ENCODE measurements around the gene MTMR6. TPM values are rescaled to one million over a fixed set of nuclear protein-coding genes. Genes with fewer than 3 reads are reported as not detected.

MTMR6 gene
- total RNA-seq, 1 donor from 2014 or later = 11.5 TPM

DNA sequence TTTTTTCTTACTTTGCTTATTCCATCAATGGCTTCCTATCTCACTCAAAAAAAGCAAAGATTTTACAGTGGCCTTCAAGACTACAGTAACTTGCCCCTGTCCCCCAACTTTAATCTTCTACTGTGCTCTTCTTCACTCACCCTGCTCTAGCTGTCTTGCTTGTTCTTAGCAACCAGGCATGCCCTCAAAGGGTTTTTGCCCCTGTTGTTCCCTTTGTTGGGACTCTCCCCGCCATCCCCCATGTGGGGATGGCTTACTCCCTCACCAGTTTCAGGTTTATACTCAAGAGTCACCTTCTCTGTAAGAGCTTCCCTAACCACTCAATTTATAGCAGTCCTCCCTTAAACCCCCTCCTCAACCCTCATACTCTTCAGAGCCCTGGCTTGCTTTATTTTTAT is 5.4 kb downstream of the MTMR6 start:
- H3K4me3 ChIP-seq (ENCODE audit: low read length in 3 of 3) = no peak overlapping the region
- H3K27ac ChIP-seq (ENCODE audit: low read depth, low read length) = no peak overlapping the region
- H3K27me3 ChIP-seq (ENCODE audit: control insufficient read depth in 3 of 3, insufficient read depth in 3 of 3, low read length in 3 of 3) = no peaks in the 10 kb centered on the region
- peaks cover 0 to 7% (median 0%) of the 10 kb centered on the region in 3 donors for H3K4me1 ChIP-seq (ENCODE audit: control insufficient read depth in 3 of 3, insufficient read depth in 3 of 3, low read length in 3 of 3)
- H3K9ac ChIP-seq (ENCODE audit: low read depth in 1 of 3, low read length in 3 of 3) = no peak overlapping the region
- no peaks in the 10 kb centered on the region for H3K9me3 ChIP-seq (ENCODE audit: control insufficient read depth in 3 of 3, low read length in 3 of 3)
- no peaks in the 10 kb centered on the region for H3K36me3 ChIP-seq (ENCODE audit: control insufficient read depth in 3 of 3, insufficient read depth in 3 of 3, low read length in 3 of 3)

DNA sequence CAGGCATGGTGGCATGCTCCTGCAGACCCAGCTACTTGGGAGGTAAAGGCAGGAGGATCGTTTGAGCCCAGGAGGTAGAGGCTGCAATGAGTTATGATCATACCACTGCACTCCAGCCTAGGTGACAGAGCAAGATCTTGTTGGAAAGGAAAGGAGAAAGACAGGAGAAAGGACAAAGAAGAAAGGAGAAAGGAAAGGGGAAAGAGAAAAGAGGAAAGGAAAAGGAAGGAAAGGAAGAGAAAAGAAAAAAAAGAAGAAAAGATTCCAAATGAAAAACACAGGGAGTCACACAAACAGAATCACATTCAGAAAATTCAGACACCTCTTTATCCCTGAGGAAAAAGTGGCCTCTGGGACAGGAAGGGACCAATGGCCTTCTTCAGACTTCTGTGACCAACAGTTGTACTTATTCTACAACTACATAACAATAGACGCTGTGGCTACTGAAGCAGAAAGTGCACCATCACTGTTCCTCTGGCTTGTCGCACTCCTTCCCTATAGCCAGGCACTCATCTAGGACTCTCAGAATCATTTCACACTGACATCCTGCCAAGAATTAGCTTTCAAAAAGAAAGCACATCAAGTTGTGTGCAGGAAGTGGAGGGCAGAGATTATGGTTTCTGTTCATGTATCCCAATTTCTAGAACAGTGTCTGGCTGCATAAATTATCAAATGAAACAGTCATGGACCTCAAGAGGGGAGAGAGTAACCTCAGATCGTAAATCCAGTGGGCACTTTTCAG is 5.9 kb downstream of the MTMR6 start:
- Histone ChIP-seq H3K27ac (ENCODE audit: low read depth, low read length) (no peak overlapping the region), H3K36me3 (ENCODE audit: control insufficient read depth in 3 of 3, insufficient read depth in 3 of 3, low read length in 3 of 3) (no peaks in the 10 kb centered on the region), H3K4me1 (ENCODE audit: control insufficient read depth in 3 of 3, insufficient read depth in 3 of 3, low read length in 3 of 3) (peaks cover 0 to 7% (median 0%) of the 10 kb centered on the region in 3 donors), H3K4me3 (ENCODE audit: low read length in 3 of 3) (no peak overlapping the region), H3K9me3 (ENCODE audit: control insufficient read depth in 3 of 3, low read length in 3 of 3) (no peaks in the 10 kb centered on the region), H3K9ac (ENCODE audit: low read depth in 1 of 3, low read length in 3 of 3) (no peak overlapping the region), H3K27me3 (ENCODE audit: control insufficient read depth in 3 of 3, insufficient read depth in 3 of 3, low read length in 3 of 3) (no peaks in the 10 kb centered on the region)

- no peaks in the 10 kb centered on the region for H3K36me3 ChIP-seq (ENCODE audit: control insufficient read depth in 3 of 3, insufficient read depth in 3 of 3, low read length in 3 of 3)
- no peaks in the 10 kb centered on the region for H3K4me1 ChIP-seq (ENCODE audit: control insufficient read depth in 3 of 3, insufficient read depth in 3 of 3, low read length in 3 of 3)
- no peak overlapping the region for H3K4me3 ChIP-seq (ENCODE audit: low read length in 3 of 3)
- H3K9me3 ChIP-seq (ENCODE audit: control insufficient read depth in 3 of 3, low read length in 3 of 3) = no peaks in the 10 kb centered on the region
- no peak overlapping the region for H3K9ac ChIP-seq (ENCODE audit: low read depth in 1 of 3, low read length in 3 of 3)
- no peak overlapping the region for H3K27ac ChIP-seq (ENCODE audit: low read depth, low read length)
- no peaks in the 10 kb centered on the region for H3K27me3 ChIP-seq (ENCODE audit: control insufficient read depth in 3 of 3, insufficient read depth in 3 of 3, low read length in 3 of 3)
Measured at GRCh38 chr13:25280396-25280795, 6.9 kb downstream of the MTMR6 start.

- Histone ChIP-seq H3K36me3 (ENCODE audit: control insufficient read depth in 3 of 3, insufficient read depth in 3 of 3, low read length in 3 of 3) (peaks cover 3 to 7% (median 5%) of the 10 kb centered on the region in 3 donors), H3K9ac (ENCODE audit: low read depth in 1 of 3, low read length in 3 of 3) (no peak overlapping the region)
Measured at GRCh38 chr13:25276748-25277147, 10.5 kb downstream of the MTMR6 start.

DNA sequence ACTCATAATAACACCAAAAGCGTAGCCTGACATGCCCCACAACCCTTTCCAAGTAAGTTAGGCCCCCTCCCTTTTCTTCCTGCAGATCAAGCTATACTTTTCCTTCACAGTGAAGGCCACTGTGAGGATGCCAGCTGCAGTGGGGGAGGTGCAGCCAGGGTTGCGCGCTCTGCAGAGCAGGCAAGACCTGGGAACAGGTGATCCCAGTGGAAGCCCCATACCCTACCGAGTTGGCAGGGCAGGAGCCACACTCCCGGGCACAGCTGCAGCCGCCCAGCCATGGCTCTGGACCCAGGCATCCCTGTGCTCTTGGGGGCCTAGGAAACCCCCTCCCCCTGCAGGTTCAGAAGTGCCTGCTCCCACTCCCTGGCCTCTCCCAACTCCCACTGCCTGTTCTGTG is 18.7 kb downstream of the MTMR6 start:
- Histone ChIP-seq H3K9me3 (ENCODE audit: control insufficient read depth in 3 of 3, low read length in 3 of 3) (no peaks in the 10 kb centered on the region), H3K27ac (ENCODE audit: low read depth, low read length) (no peak overlapping the region), H3K4me1 (ENCODE audit: control insufficient read depth in 3 of 3, insufficient read depth in 3 of 3, low read length in 3 of 3) (no peaks in the 10 kb centered on the region), H3K4me3 (ENCODE audit: low read length in 3 of 3) (no peak overlapping the region), H3K36me3 (ENCODE audit: control insufficient read depth in 3 of 3, insufficient read depth in 3 of 3, low read length in 3 of 3) (peaks cover 5 to 31% (median 26%) of the 10 kb centered on the region in 3 donors), H3K9ac (ENCODE audit: low read depth in 1 of 3, low read length in 3 of 3) (no peak overlapping the region), H3K27me3 (ENCODE audit: control insufficient read depth in 3 of 3, insufficient read depth in 3 of 3, low read length in 3 of 3) (no peaks in the 10 kb centered on the region)

More at GRCh38 chr13:25276748-25277147, 10.5 kb downstream of the MTMR6 start:
- Histone ChIP-seq H3K9me3 (ENCODE audit: control insufficient read depth in 3 of 3, low read length in 3 of 3) (no peaks in the 10 kb centered on the region), H3K27me3 (ENCODE audit: control insufficient read depth in 3 of 3, insufficient read depth in 3 of 3, low read length in 3 of 3) (no peaks in the 10 kb centered on the region), H3K4me1 (ENCODE audit: control insufficient read depth in 3 of 3, insufficient read depth in 3 of 3, low read length in 3 of 3) (no peaks in the 10 kb centered on the region), H3K4me3 (ENCODE audit: low read length in 3 of 3) (no peak overlapping the region), H3K27ac (ENCODE audit: low read depth, low read length) (no peak overlapping the region)

- H3K36me3 ChIP-seq (ENCODE audit: control insufficient read depth in 3 of 3, insufficient read depth in 3 of 3, low read length in 3 of 3) = peaks cover 5 to 31% (median 31%) of the 10 kb centered on the region in 3 donors
- no peak overlapping the region for H3K27ac ChIP-seq (ENCODE audit: low read depth, low read length)
Measured at GRCh38 chr13:25267715-25268114, 19.6 kb downstream of the MTMR6 start.

GRCh38 chr13:25266706-25267105 is 20.6 kb downstream of the MTMR6 start:
- Histone ChIP-seq H3K27me3 (ENCODE audit: control insufficient read depth in 3 of 3, insufficient read depth in 3 of 3, low read length in 3 of 3) (no peaks in the 10 kb centered on the region), H3K4me3 (ENCODE audit: low read length in 3 of 3) (no peak overlapping the region), H3K9ac (ENCODE audit: low read depth in 1 of 3, low read length in 3 of 3) (no peak overlapping the region), H3K4me1 (ENCODE audit: control insufficient read depth in 3 of 3, insufficient read depth in 3 of 3, low read length in 3 of 3) (no peaks in the 10 kb centered on the region), H3K36me3 (ENCODE audit: control insufficient read depth in 3 of 3, insufficient read depth in 3 of 3, low read length in 3 of 3) (peaks cover 5 to 32% (median 29%) of the 10 kb centered on the region in 3 donors), H3K27ac (ENCODE audit: low read depth, low read length) (no peak overlapping the region), H3K9me3 (ENCODE audit: control insufficient read depth in 3 of 3, low read length in 3 of 3) (no peaks in the 10 kb centered on the region)

More at GRCh38 chr13:25267715-25268114, 19.6 kb downstream of the MTMR6 start:
- no peak overlapping the region for H3K4me3 ChIP-seq (ENCODE audit: low read length in 3 of 3)
- H3K27me3 ChIP-seq (ENCODE audit: control insufficient read depth in 3 of 3, insufficient read depth in 3 of 3, low read length in 3 of 3) = no peaks in the 10 kb centered on the region
- H3K9me3 ChIP-seq (ENCODE audit: control insufficient read depth in 3 of 3, low read length in 3 of 3) = no peaks in the 10 kb centered on the region
- H3K9ac ChIP-seq (ENCODE audit: low read depth in 1 of 3, low read length in 3 of 3) = no peak overlapping the region
- H3K4me1 ChIP-seq (ENCODE audit: control insufficient read depth in 3 of 3, insufficient read depth in 3 of 3, low read length in 3 of 3) = no peaks in the 10 kb centered on the region

GRCh38 chr13:25262261-25262660 is 25.0 kb downstream of the MTMR6 start:
- Histone ChIP-seq H3K27ac (ENCODE audit: low read depth, low read length) (no peak overlapping the region), H3K27me3 (ENCODE audit: control insufficient read depth in 3 of 3, insufficient read depth in 3 of 3, low read length in 3 of 3) (no peaks in the 10 kb centered on the region), H3K9ac (ENCODE audit: low read depth in 1 of 3, low read length in 3 of 3) (no peak overlapping the region), H3K4me1 (ENCODE audit: control insufficient read depth in 3 of 3, insufficient read depth in 3 of 3, low read length in 3 of 3) (no peaks in the 10 kb centered on the region), H3K4me3 (ENCODE audit: low read length in 3 of 3) (no peak overlapping the region), H3K9me3 (ENCODE audit: control insufficient read depth in 3 of 3, low read length in 3 of 3) (no peaks in the 10 kb centered on the region), H3K36me3 (ENCODE audit: control insufficient read depth in 3 of 3, insufficient read depth in 3 of 3, low read length in 3 of 3) (peaks cover 6 to 45% (median 27%) of the 10 kb centered on the region in 3 donors)

- H3K36me3 ChIP-seq (ENCODE audit: control insufficient read depth in 3 of 3, insufficient read depth in 3 of 3, low read length in 3 of 3) = peaks cover 9 to 33% (median 31%) of the 10 kb centered on the region in 3 donors
- no peaks in the 10 kb centered on the region for H3K9me3 ChIP-seq (ENCODE audit: control insufficient read depth in 3 of 3, low read length in 3 of 3)
- H3K27ac ChIP-seq (ENCODE audit: low read depth, low read length) = no peak overlapping the region
- H3K9ac ChIP-seq (ENCODE audit: low read depth in 1 of 3, low read length in 3 of 3) = no peak overlapping the region
- H3K27me3 ChIP-seq (ENCODE audit: control insufficient read depth in 3 of 3, insufficient read depth in 3 of 3, low read length in 3 of 3) = no peaks in the 10 kb centered on the region
- H3K4me3 ChIP-seq (ENCODE audit: low read length in 3 of 3) = no peak overlapping the region
- no peaks in the 10 kb centered on the region for H3K4me1 ChIP-seq (ENCODE audit: control insufficient read depth in 3 of 3, insufficient read depth in 3 of 3, low read length in 3 of 3)
Measured at GRCh38 chr13:25253702-25254101, 33.6 kb downstream of the MTMR6 start.

DNA sequence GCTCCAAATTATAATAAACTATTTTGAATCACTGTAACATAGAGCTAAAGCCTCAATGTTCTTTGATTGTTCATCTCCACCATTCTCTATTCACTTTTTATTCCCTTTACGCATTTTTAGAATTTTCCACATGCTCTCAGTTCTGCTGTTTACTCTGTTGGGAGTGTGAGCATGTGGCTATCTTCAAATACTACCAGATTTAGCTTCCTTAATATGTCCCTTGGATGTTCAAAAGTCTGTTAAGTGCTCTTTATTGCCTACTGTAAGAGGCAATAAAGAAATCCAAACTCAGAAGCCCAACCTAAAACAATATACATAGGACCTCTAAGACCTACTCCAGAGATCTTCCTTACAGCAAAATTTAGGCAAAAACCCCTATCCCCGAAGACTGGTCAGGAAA is 34.5 kb downstream of the MTMR6 start:
- Histone ChIP-seq H3K36me3 (ENCODE audit: control insufficient read depth in 3 of 3, insufficient read depth in 3 of 3, low read length in 3 of 3) (peaks cover 9 to 34% (median 31%) of the 10 kb centered on the region in 3 donors), H3K9ac (ENCODE audit: low read depth in 1 of 3, low read length in 3 of 3) (no peak overlapping the region), H3K4me3 (ENCODE audit: low read length in 3 of 3) (no peak overlapping the region)

More for the DNA sequence above, 34.5 kb downstream of the MTMR6 start:
- Histone ChIP-seq H3K4me1 (ENCODE audit: control insufficient read depth in 3 of 3, insufficient read depth in 3 of 3, low read length in 3 of 3) (no peaks in the 10 kb centered on the region), H3K27ac (ENCODE audit: low read depth, low read length) (no peak overlapping the region), H3K27me3 (ENCODE audit: control insufficient read depth in 3 of 3, insufficient read depth in 3 of 3, low read length in 3 of 3) (no peaks in the 10 kb centered on the region), H3K9me3 (ENCODE audit: control insufficient read depth in 3 of 3, low read length in 3 of 3) (no peaks in the 10 kb centered on the region)
